ENCODE results near the gene HMCN2.

HMCN2 gene

GRCh38 chr9:130359819-130360218 is 94.3 kb downstream of the HMCN2 start:
- TF ChIP-seq FOXP2 (optimal IDR thresholded peaks at IDR 0.05; ENCODE audit: control extremely low read depth, extremely low read length, insufficient read depth) (no peak), POLR2AphosphoS5 (IDR thresholded peaks at IDR 0.05; ENCODE audit: borderline replicate concordance, low read depth, low read length) (no peak), EZH2 (IDR thresholded peaks at IDR 0.05) (no peak)
- DNase-seq (ENCODE audit: low read depth, low spot score): no peak
- no peaks in the 10 kb centered on the region for H3K36me3 ChIP-seq (ENCODE audit: insufficient read depth, low read length)
- H3K9ac ChIP-seq (ENCODE audit: insufficient read length): no peak overlapping the region
- no peak overlapping the region for H3K27ac ChIP-seq
- no peak overlapping the region for H3K4me3 ChIP-seq
- H3K9me3 ChIP-seq (ENCODE audit: low read depth, low read length): no peaks in the 10 kb centered on the region

GRCh38 chr9:130360672-130361071 is 95.1 kb downstream of the HMCN2 start:
- no peak for DNase-seq (ENCODE audit: low read depth, low spot score)
- H3K36me3 ChIP-seq (ENCODE audit: insufficient read depth, low read length): no peaks in the 10 kb centered on the region
- no peak overlapping the region for H3K4me3 ChIP-seq
- no peak overlapping the region for H3K27ac ChIP-seq
- no peak overlapping the region for H3K9ac ChIP-seq (ENCODE audit: insufficient read length)
- no peak for TF ChIP-seq EZH2 (IDR thresholded peaks at IDR 0.05)
- no peak for TF ChIP-seq POLR2AphosphoS5 (IDR thresholded peaks at IDR 0.05; ENCODE audit: borderline replicate concordance, low read depth, low read length)
- no peak for TF ChIP-seq FOXP2 (optimal IDR thresholded peaks at IDR 0.05; ENCODE audit: control extremely low read depth, extremely low read length, insufficient read depth)
- no peaks in the 10 kb centered on the region for H3K9me3 ChIP-seq (ENCODE audit: low read depth, low read length)

GRCh38 chr9:130361873-130362362 is 96.4 kb downstream of the HMCN2 start:
- Histone ChIP-seq H3K27ac (no peak overlapping the region), H3K4me3 (no peak overlapping the region)
- TF ChIP-seq EZH2 (IDR thresholded peaks at IDR 0.05): no peak
- no peak for TF ChIP-seq FOXP2 (optimal IDR thresholded peaks at IDR 0.05; ENCODE audit: control extremely low read depth, extremely low read length, insufficient read depth)
- TF ChIP-seq POLR2AphosphoS5 (IDR thresholded peaks at IDR 0.05; ENCODE audit: borderline replicate concordance, low read depth, low read length): no peak

GRCh38 chr9:130362691-130363090 is 97.1 kb downstream of the HMCN2 start:
- H3K4me3 ChIP-seq: no peak overlapping the region
- H3K27ac ChIP-seq: no peak overlapping the region
- TF ChIP-seq POLR2AphosphoS5 (IDR thresholded peaks at IDR 0.05; ENCODE audit: borderline replicate concordance, low read depth, low read length) (no peak), FOXP2 (optimal IDR thresholded peaks at IDR 0.05; ENCODE audit: control extremely low read depth, extremely low read length, insufficient read depth) (no peak), EZH2 (IDR thresholded peaks at IDR 0.05) (no peak)
- H3K36me3 ChIP-seq (ENCODE audit: insufficient read depth, low read length): no peaks in the 10 kb centered on the region
- no peaks in the 10 kb centered on the region for H3K9me3 ChIP-seq (ENCODE audit: low read depth, low read length)
- no peak for DNase-seq (ENCODE audit: low read depth, low spot score)
- H3K9ac ChIP-seq (ENCODE audit: insufficient read length): no peak overlapping the region

More at GRCh38 chr9:130361873-130362362, 96.4 kb downstream of the HMCN2 start:
- Histone ChIP-seq H3K36me3 (ENCODE audit: insufficient read depth, low read length) (no peaks in the 10 kb centered on the region), H3K9ac (ENCODE audit: insufficient read length) (no peak overlapping the region), H3K9me3 (ENCODE audit: low read depth, low read length) (no peaks in the 10 kb centered on the region)
- DNase-seq (ENCODE audit: low read depth, low spot score): no peak

- no peak for TF ChIP-seq FOXP2 (optimal IDR thresholded peaks at IDR 0.05; ENCODE audit: control extremely low read depth, extremely low read length, insufficient read depth)
- no peak for TF ChIP-seq POLR2AphosphoS5 (IDR thresholded peaks at IDR 0.05; ENCODE audit: borderline replicate concordance, low read depth, low read length)
- TF ChIP-seq EZH2 (IDR thresholded peaks at IDR 0.05): no peak
- Histone ChIP-seq H3K4me3 (no peak overlapping the region), H3K9ac (ENCODE audit: insufficient read length) (no peak overlapping the region), H3K27ac (no peak overlapping the region), H3K9me3 (ENCODE audit: low read depth, low read length) (no peaks in the 10 kb centered on the region), H3K36me3 (ENCODE audit: insufficient read depth, low read length) (no peaks in the 10 kb centered on the region)
- no peak for DNase-seq (ENCODE audit: low read depth, low spot score)
Observed at GRCh38 chr9:130363755-130364404, 98.3 kb downstream of the HMCN2 start.

GRCh38 chr9:130364619-130365322 is 99.2 kb downstream of the HMCN2 start:
- H3K27ac ChIP-seq: no peak overlapping the region
- no peak overlapping the region for H3K4me3 ChIP-seq
- no peaks in the 10 kb centered on the region for H3K9me3 ChIP-seq (ENCODE audit: low read depth, low read length)
- no peak for DNase-seq (ENCODE audit: low read depth, low spot score)
- TF ChIP-seq FOXP2 (optimal IDR thresholded peaks at IDR 0.05; ENCODE audit: control extremely low read depth, extremely low read length, insufficient read depth): no peak
- no peak for TF ChIP-seq EZH2 (IDR thresholded peaks at IDR 0.05)
- no peak for TF ChIP-seq POLR2AphosphoS5 (IDR thresholded peaks at IDR 0.05; ENCODE audit: borderline replicate concordance, low read depth, low read length)
- no peak overlapping the region for H3K9ac ChIP-seq (ENCODE audit: insufficient read length)
- no peaks in the 10 kb centered on the region for H3K36me3 ChIP-seq (ENCODE audit: insufficient read depth, low read length)

GRCh38 chr9:130365323-130365721 is 99.8 kb downstream of the HMCN2 start:
- no peak for DNase-seq (ENCODE audit: low read depth, low spot score)
- H3K36me3 ChIP-seq (ENCODE audit: insufficient read depth, low read length): no peaks in the 10 kb centered on the region
- H3K9ac ChIP-seq (ENCODE audit: insufficient read length): no peak overlapping the region
- H3K4me3 ChIP-seq: no peak overlapping the region
- no peak for TF ChIP-seq POLR2AphosphoS5 (IDR thresholded peaks at IDR 0.05; ENCODE audit: borderline replicate concordance, low read depth, low read length)
- no peak for TF ChIP-seq FOXP2 (optimal IDR thresholded peaks at IDR 0.05; ENCODE audit: control extremely low read depth, extremely low read length, insufficient read depth)
- TF ChIP-seq EZH2 (IDR thresholded peaks at IDR 0.05): no peak
- H3K27ac ChIP-seq: no peak overlapping the region
- no peaks in the 10 kb centered on the region for H3K9me3 ChIP-seq (ENCODE audit: low read depth, low read length)

GRCh38 chr9:130366072-130366471 is 100.5 kb downstream of the HMCN2 start:
- H3K27ac ChIP-seq: no peak overlapping the region
- DNase-seq (ENCODE audit: low read depth, low spot score): no peak
- no peaks in the 10 kb centered on the region for H3K9me3 ChIP-seq (ENCODE audit: low read depth, low read length)
- H3K9ac ChIP-seq (ENCODE audit: insufficient read length): no peak overlapping the region
- no peaks in the 10 kb centered on the region for H3K36me3 ChIP-seq (ENCODE audit: insufficient read depth, low read length)
- H3K4me3 ChIP-seq: no peak overlapping the region
- TF ChIP-seq EZH2 (IDR thresholded peaks at IDR 0.05): no peak
- TF ChIP-seq FOXP2 (optimal IDR thresholded peaks at IDR 0.05; ENCODE audit: control extremely low read depth, extremely low read length, insufficient read depth): no peak
- no peak for TF ChIP-seq POLR2AphosphoS5 (IDR thresholded peaks at IDR 0.05; ENCODE audit: borderline replicate concordance, low read depth, low read length)
